GM19468 (cell line): ENCODE data around the gene DNAJB5.

Experiments used
- ATAC-seq: cut with Tn5 transposase; IDR thresholded peaks from one replicate; pipeline ENCODE4 v1.9.1; 2021; ENCODE audit warnings: mild to moderate bottlenecking, moderate library complexity, moderate number of reproducible peaks; ENCODE audit not compliant: unreplicated experiment; ENCODE audit errors: extremely low read depth

The DNAJB5 gene

DNA sequence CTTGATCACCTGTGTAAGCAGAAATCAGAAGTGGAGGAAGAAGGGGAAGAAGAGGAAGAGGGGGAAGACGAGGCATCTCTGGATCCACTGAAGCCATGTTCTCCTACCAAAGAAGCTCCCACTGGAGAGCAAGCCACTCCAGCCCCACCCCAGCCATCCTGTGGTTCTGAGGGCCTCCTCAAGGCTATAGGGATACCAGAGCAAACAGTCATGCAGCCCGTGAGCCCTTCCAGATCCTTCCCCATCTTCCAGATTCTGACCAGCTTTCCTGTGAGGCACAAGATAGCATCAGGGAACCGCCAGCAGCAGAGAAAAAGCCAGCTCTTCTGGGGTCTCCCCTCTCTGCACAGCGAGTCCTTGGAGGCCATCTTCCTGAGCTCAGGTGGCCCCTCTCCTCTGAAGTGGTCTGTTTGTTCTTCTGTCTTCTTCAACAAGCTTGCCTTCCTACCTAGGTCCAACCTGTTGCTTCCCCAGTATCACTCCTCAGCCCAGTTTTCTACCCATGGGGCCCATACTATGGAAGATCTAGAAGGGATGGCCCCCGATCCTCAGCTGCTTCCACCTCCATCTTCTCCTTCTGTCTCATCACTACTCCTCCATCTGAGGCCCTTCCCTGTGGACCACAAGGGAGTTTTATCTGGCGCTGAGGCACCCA, 53.5 kb downstream of the DNAJB5 start:
- no peak for ATAC-seq

GRCh38 chr9:35044071-35044470, 54.5 kb downstream of the DNAJB5 start:
- no peak for ATAC-seq
